Esophagus muscularis mucosa (tissue), 4 donors: ENCODE measurements around the gene ATF7IP2. TPM values are rescaled to one million over a fixed set of nuclear protein-coding genes. Genes with fewer than 3 reads are reported as not detected.
"Not testable (repeated sequence)": the region's sequence is repeated elsewhere in the genome, so short reads cannot be mapped to it uniquely, and the experiment has no call there.

Source experiments
- DNase-seq: peaks from one replicate; pipeline ENCODE4 v3.0.0-alpha.2; 2017; ENCODE audit errors: extremely low spot score
- H3K27ac ChIP-seq, 4 donors: fragments of 200-600 bp; sonication (generic); replicated peaks in 1 of 4; 1 replicate in 3 of 4; 2 replicates in 1 of 4; pipeline ENCODE4 v1.5.1; 2016 to 2019; ENCODE audit warnings: mild to moderate bottlenecking in 1 of 4
- H3K27me3 ChIP-seq, 4 donors: fragments of 200-600 bp; sonication (generic); one replicate each; pipeline versions ENCODE4 v1.5.1 to v1.6.0; 2016 to 2019
- H3K36me3 ChIP-seq, 4 donors: fragments of 200-600 bp; sonication (generic); one replicate each; pipeline ENCODE4 v1.5.1; 2016 to 2019
- H3K4me1 ChIP-seq, 4 donors: fragments of 200-600 bp; sonication (generic); one replicate each; pipeline ENCODE4 v1.5.1; 2016 to 2019
- H3K4me3 ChIP-seq, 4 donors: fragments of 200-600 bp; sonication (generic); 1 replicate in 2 of 4; 2 replicates in 2 of 4; pipeline ENCODE4 v1.5.1; 2016 to 2019; ENCODE audit warnings: mild to moderate bottlenecking in 4 of 4, moderate library complexity in 1 of 4
- H3K9me3 ChIP-seq, 4 donors: fragments of 200-600 bp; sonication (generic); 1 replicate in 3 of 4; 2 replicates in 1 of 4; pipeline ENCODE4 v1.5.1; 2016 to 2019
- CTCF ChIP-seq, 3 experiments: fragments of 200-600 bp in 2 of 3; fragments of 450-650 bp in 1 of 3; sonication (generic) in 2 of 3; IDR thresholded peaks; one replicate each; pipeline ENCODE4 v1.5.1; 2017 to 2019; ENCODE audit warnings: antibody characterized with exemption in 3 of 3, mild to moderate bottlenecking in 2 of 3, moderate library complexity in 1 of 3
- EP300 ChIP-seq: sonication (generic); formaldehyde crosslinking; IDR thresholded peaks from one replicate; pipeline ENCODE4 v1.6.1; 2017; ENCODE audit warnings: antibody characterized with exemption
- POLR2A ChIP-seq: fragments of 450-650 bp; IDR thresholded peaks from one replicate; pipeline ENCODE4 v1.6.1; 2017; ENCODE audit warnings: antibody characterized with exemption, moderate library complexity, mild to moderate bottlenecking, low read depth
- POLR2AphosphoS5 ChIP-seq, 2 donors: sonication (generic); formaldehyde crosslinking; IDR thresholded peaks; one replicate each; pipeline ENCODE4 v1.6.1; 2017; ENCODE audit warnings: antibody characterized with exemption in 2 of 2
- WGBS: methylation state at CpG from one replicate; pipeline ENCODE4 v1.1.5; 2018; 5-methylcytosine and 5-hydroxymethylcytosine counted together
- intact Hi-C: fragments of 100-400 bp; cut with DNase I; formaldehyde crosslinking; loops from one replicate; pipeline ENCODE4 v1.15.1; 2023
- total RNA-seq, 4 donors: library from RNA; depleted of rRNA; stranded (reverse); fragments of >200 nt; gene quantifications; one replicate each; pipeline versions ENCODE4 v1.1.0 to v1.2.1, GENCODE V29; 2016

The ATF7IP2 gene
- total RNA-seq, 4 donors from 2014 or later, result 4.1 to 8.3 (median 6.3) TPM

- no peak for TF ChIP-seq CTCF (IDR thresholded peaks at IDR 0.05)
- no peak for TF ChIP-seq POLR2A
- TF ChIP-seq EP300, result no peak
- TF ChIP-seq POLR2AphosphoS5 (IDR thresholded peaks at IDR 0.05), result no peak
- Histone ChIP-seq H3K4me1 (no peaks in the 10 kb centered on the region), H3K27ac (no peak overlapping the region), H3K9me3 (no peaks in the 10 kb centered on the region), H3K36me3 (no peaks in the 10 kb centered on the region), H3K4me3 (no peak overlapping the region), H3K27me3 (peaks cover 0 to 2% (median 0%) of the 10 kb centered on the region in 4 donors)
- intact Hi-C loops, result no loop called here
- no peak for DNase-seq
- 99% methylated on average over 23 of the region's 23 CpGs for WGBS
Measured at GRCh38 chr16:10355589-10355988, 30.3 kb upstream of the ATF7IP2 start.

- Histone ChIP-seq H3K27me3 (peaks cover 0 to 7% (median 0%) of the 10 kb centered on the region in 4 donors), H3K9me3 (no peaks in the 10 kb centered on the region), H3K36me3 (no peaks in the 10 kb centered on the region), H3K27ac (no peak overlapping the region), H3K4me1 (no peaks in the 10 kb centered on the region), H3K4me3 (no peak overlapping the region)
- intact Hi-C loops, result no loop called here
- DNase-seq, result no peak
- TF ChIP-seq POLR2A (no peak), EP300 (no peak), POLR2AphosphoS5 (IDR thresholded peaks at IDR 0.05) (no peak), CTCF (IDR thresholded peaks at IDR 0.05) (no peak)
- WGBS, result 84% methylated on average over 11 of the region's 11 CpGs
Measured at GRCh38 chr16:10356870-10357842, 28.7 kb upstream of the ATF7IP2 start.

GRCh38 chr16:10361747-10362076 is 24.1 kb upstream of the ATF7IP2 start:
- H3K9me3 ChIP-seq, H3K4me3 ChIP-seq, H3K27me3 ChIP-seq, H3K27ac ChIP-seq, H3K4me1 ChIP-seq, DNase-seq, H3K36me3 ChIP-seq, intact Hi-C loops: not testable (repeated sequence)
- 96% methylated on average over 8 of the region's 8 CpGs for WGBS

- TF ChIP-seq EP300, result no peak
- TF ChIP-seq POLR2AphosphoS5 (IDR thresholded peaks at IDR 0.05), result no peak
- no peak for TF ChIP-seq POLR2A
- TF ChIP-seq CTCF (IDR thresholded peaks at IDR 0.05), result no peak
- no peak for DNase-seq
Measured at GRCh38 chr16:10362077-10362863, 23.6 kb upstream of the ATF7IP2 start.

GRCh38 chr16:10362864-10363197 is 23.0 kb upstream of the ATF7IP2 start:
- WGBS, result 89% methylated on average over 4 of the region's 4 CpGs

More at GRCh38 chr16:10362077-10362863, 23.6 kb upstream of the ATF7IP2 start:
- WGBS, result 58% methylated on average over 9 of the region's 9 CpGs
- Histone ChIP-seq H3K4me1 (no peaks in the 10 kb centered on the region), H3K27ac (no peak overlapping the region), H3K27me3 (peaks cover 0 to 7% (median 0%) of the 10 kb centered on the region in 4 donors), H3K4me3 (no peak overlapping the region), H3K36me3 (no peaks in the 10 kb centered on the region), H3K9me3 (no peaks in the 10 kb centered on the region)
- intact Hi-C loops, result no loop called here

GRCh38 chr16:10366619-10367018 is 19.2 kb upstream of the ATF7IP2 start:
- H3K27me3 ChIP-seq, H3K9me3 ChIP-seq, DNase-seq, H3K4me3 ChIP-seq, H3K4me1 ChIP-seq, H3K36me3 ChIP-seq, H3K27ac ChIP-seq, intact Hi-C loops: not testable (repeated sequence)
- WGBS, result 91% methylated on average over 8 of the region's 8 CpGs

More at GRCh38 chr16:10362864-10363197, 23.0 kb upstream of the ATF7IP2 start:
- intact Hi-C loops, H3K4me1 ChIP-seq, H3K27me3 ChIP-seq, H3K9me3 ChIP-seq, H3K36me3 ChIP-seq, H3K4me3 ChIP-seq, H3K27ac ChIP-seq, DNase-seq: not testable (repeated sequence)
